Stimulated activated CD8-positive, alpha-beta memory T cell treated with anti-CD3 and anti-CD28 coated beads, Interleukin-12 subunit alpha, Interleukin-12 subunit beta, amount 100 ng/mL, for 24 hours (primary cell): ENCODE results near the gene CRYM.
"Not testable (repeated sequence)": the region's sequence is repeated elsewhere in the genome, so short reads cannot be mapped to it uniquely, and the experiment has no call there.

Source experiments
- DNase-seq: peaks from one replicate; pipeline ENCODE4 v3.0.0-alpha.2; 2020; ENCODE audit errors: extremely low read depth

The CRYM gene

DNA sequence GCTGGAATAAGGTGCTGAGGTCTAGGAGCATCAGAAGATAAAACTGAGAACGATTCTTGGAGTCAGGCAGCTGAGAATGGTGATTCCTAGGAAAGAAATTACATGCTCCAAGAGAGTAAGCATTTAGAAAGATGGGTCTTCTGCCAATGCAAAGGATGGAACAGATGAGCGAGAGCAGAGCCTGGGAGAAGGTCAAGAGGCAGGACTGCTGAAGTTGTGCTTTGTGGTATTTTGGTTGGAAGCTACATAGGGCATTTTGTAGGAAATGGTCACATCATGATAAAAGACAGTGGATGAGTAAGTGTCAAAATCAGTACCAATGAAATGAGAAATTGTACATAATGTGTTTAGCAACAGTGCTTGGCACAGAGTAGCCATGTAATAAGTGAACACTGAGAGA is 1.4 kb upstream of the CRYM start:
- DNase-seq: no peak

DNA sequence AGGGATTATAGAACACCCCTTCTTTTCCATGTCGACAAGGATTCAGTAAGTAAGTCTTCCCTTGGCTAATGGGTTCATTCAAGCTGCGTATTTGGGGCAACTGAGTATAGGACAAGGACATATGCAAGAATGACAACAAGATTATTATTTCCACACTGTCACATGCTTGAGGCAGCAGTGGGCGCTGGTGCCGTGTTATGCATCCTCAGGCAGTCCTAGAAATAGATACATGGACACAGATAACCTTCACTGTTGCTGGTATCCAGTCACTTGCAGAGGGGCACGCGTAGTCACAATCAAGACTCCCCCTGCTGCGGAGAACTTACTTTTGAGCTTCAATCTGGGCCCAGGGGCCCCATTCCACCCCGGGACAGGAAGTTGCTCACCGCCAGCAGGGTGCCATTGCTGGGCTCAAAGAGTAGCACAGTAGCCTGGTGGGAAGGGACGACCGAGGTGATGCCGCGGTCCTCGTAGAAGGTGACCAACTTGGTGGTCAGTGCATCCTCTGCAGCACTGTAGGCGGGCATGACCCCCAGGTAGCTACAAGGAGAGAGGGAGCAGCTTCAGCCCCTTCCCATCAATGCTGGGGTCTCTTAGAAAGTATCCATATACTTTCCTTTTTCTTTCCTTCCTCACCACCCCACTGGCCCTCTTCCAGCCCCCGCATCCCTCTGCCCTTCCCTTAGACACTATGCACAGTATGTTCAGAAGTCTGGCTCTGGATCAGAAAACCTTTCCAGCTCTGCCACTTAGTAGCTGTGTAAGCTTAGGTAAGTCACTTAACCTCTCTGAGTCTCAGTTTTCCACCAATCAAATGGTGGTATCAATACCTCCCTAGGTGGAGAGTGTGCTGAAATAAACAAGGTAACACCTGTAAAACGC is 804 bp downstream of the CRYM start:
- DNase-seq: no peak

DNA sequence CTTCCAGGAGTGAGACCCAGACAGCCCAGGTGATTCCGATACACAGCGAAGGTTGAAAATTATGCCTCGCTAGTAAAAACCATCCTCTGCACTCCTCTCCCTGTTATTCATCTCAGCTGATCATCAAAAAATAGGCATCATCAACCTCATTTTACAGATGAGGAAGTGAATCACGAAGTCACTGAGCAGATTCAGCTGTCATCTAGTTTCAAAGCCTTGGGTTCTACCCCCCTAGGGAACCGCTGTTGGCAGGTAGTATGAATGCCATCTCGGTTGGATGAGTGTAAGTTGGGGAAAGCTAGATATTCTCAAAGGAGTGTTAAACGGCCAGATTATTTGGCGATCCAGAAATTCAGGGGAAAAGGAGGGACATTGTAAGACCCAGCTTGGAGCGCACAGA is 2.0 kb downstream of the CRYM start:
- no peak for DNase-seq

DNA sequence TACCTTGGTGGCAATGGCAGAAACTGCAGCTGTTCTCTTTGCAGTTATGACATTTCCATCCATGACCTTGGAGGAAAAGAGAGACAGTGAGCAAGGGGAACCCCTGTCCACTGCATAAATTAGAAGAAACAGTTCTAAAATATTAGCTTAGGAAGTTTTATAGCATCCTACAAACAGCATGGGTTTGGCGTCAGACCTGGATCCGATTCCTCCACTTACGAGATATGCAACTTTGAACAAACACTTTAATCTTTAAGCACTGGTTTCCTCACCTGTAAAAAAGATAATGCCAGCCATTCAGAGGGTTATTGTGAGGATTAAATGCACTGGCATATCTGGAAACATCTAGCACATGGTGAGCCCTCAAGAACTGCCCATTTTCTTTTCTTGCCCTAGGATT is 2.6 kb downstream of the CRYM start:
- DNase-seq: no peak

DNA sequence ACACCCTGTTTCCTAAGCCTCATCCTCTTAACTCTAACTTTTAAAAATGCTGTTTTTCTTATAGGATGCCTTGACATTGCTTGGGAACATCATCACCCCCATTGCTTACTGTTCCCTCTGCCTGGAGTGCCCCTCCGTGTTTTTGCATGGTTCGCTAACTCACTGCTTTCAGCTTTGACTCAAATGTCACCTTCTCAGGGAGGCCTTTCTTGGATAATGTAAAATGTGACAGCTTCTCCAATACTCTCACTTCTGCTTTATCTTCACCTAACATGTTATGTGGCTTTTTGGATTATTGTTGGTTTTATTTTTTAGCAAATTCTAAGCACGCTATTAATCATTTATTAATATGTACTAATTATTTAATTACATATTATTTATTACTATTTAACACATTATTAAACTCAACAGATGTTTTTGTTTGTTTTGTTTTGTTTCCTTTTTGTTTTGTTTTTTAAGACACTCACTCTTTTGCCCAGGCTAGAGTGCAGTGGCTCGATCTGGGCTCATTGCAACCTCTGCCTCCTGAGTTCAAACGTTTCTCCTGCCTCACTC is 3.8 kb downstream of the CRYM start:
- no peak for DNase-seq

DNA sequence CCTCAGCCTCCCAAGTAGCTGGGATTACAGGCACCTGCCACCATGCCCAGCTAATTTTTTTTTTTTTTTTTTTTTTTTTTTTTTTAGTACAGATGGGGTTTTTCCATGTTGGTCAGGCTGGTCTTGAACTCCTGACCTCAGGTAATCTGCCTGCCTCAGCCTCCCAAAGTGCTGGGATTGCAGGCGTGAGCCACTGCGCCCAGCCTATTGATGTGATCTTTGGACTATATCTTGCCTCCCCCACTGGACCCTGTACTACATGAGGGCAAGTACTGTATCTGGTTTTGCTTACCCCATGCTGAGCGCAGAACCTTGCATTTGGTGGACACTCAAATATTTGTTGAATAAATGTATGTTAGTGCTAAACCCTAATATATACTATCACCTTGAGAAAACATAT is 5.3 kb downstream of the CRYM start:
- not testable (repeated sequence) for DNase-seq

DNA sequence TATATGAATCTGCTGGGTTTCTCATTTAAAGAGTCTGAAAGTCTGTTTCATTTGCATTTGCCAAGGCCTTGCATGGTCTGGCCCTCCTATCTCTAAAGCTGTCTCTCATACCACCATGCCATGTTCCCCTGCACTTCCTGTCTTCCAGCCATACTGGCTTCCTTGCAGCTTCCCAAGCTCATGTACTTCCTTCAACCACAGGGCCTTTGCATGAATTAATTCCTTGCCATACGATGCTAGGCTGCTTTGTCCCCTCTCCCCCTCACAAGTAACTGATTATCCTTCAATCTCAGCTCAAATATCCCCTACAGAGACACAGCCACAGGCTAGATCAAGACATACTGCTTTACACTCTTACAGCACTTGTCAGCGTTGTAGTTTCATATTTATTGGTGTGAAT is 5.8 kb downstream of the CRYM start:
- no peak for DNase-seq

DNA sequence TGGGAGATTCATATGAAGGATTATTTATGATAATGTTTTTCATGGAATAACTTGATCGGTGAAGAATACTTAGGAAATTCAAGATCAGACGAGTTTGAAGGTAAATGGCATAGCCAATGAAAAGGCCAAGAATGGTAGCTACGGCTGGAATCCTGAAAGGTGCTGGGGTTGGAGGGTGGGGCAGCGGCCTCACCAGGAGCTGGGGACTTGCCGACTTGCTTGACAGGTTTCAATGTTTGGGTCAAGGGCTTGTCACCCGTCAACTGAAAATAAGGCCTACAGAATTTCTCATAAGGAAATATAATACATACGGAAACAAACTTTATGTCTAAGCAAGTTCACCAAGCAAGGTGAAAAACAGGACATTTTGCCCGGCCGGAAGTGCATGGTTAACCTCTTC is 9.9 kb downstream of the CRYM start:
- DNase-seq: no peak

DNA sequence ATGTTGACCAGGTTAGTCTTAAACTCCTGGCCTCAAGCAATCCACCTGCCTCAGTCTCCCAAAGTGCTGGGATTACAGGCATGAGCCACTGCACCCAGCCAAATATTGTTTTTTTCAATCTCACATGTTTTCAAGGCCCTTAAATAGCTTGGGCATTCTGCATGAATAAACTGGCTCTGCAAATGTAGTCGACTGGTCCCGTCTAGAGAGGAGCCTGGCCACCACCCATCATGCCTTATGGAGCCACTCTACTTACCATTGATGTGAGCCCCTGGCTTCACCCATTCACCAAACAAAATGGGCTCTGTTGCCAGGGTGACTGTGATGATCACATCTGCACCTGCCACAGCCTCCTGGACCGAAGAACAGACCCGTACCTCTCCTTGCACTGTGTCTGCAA is 10.8 kb downstream of the CRYM start:
- no peak for DNase-seq

DNA sequence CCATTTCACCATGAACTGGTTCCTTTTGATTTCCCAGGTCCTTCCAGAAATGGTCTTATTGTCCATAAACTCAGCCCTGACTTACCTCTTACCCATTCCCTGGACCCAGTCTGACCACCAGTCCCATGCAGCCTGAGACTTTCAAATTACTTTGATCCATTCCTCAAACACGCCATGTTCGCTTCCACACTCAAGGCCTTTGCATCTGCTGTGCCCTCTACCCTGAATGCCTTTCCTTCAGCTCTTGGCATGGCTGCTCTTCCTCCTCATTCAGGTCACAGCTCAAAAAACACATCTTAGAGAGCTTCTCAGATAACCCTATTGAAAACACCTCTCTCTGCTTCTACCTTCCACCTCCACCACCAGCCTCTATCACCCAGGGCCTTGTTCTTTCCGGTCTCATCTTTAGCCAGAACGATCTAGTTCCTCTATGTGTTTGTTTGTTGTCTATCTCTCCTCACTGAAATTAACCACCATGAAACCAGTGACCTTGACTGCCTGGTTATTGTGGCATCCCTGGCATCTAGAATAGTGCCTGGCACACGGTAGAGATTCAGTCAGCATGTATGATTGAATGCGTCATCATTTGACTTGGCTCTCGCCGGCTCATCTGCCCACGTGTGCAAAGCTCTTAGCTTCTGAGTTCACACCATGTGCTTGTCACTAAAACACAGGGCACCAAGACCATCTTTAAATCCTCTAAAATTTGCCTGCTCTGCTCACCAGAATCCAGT is 12.8 kb downstream of the CRYM start:
- no peak for DNase-seq

DNA sequence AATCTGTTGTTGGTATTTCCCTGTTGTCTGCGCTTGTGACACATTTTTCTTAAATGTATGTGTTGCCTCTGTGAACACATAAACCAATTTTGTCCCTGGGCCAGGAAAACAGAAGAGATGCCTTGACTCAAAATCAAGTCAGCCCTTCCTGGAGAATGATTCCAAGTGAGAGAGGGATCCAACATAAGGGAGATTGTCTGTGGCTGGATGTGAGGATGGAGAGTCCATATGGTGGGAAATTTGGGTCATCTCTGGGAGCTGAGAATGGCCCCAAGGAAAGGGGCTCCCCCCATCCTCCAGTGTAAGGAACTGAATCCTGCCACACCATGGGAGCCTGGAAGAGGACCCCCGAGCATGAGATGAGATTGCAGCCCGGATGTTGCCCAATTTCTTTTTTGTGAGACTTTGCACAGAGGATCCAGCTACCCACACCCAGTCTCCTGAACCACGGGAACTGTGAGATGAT is 13.5 kb downstream of the CRYM start:
- no peak for DNase-seq

DNA sequence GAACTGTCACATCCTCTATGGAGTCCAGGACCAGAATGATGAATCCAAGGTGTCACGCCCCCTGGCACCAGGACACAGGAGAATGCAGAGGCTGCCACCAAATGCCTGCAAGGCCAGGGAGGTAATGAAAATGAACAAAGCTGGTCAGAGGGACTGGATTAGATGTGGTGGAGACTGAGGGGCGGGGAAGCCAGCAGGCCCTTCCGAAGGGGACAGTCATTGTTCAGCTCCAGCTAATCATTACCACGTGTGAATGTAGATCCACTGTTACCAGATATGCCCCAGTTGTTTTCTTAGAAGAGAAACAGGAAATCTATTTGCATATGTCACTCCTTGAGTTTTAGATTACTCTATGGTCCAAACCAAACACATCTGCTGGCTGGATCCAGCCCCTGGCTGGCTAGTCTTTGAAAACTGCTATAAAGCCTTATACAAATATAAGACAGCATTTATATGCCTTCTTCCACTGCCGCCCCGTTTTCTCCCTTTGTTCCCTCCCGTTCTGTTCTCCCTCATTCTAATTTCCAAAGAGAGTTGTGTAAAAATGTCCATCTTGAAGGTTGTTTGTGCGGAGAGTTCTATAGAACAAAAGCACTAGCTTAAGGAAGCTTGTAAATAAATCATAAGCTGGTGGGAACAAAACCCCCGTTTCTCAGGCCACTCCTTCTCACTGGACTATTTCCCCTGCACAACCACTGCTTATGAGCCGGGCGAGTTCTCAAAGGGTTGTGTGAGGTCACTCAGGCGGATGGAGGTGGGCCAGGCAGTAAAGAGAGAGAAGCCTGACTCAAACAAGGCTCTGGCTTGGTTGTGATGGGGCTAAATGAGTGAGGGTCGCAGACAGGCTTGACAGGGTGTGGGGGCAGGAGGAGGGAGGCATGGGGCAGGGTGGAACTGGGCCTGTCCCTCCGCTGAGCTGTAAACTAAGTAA is 14.2 kb downstream of the CRYM start:
- DNase-seq: no peak

DNA sequence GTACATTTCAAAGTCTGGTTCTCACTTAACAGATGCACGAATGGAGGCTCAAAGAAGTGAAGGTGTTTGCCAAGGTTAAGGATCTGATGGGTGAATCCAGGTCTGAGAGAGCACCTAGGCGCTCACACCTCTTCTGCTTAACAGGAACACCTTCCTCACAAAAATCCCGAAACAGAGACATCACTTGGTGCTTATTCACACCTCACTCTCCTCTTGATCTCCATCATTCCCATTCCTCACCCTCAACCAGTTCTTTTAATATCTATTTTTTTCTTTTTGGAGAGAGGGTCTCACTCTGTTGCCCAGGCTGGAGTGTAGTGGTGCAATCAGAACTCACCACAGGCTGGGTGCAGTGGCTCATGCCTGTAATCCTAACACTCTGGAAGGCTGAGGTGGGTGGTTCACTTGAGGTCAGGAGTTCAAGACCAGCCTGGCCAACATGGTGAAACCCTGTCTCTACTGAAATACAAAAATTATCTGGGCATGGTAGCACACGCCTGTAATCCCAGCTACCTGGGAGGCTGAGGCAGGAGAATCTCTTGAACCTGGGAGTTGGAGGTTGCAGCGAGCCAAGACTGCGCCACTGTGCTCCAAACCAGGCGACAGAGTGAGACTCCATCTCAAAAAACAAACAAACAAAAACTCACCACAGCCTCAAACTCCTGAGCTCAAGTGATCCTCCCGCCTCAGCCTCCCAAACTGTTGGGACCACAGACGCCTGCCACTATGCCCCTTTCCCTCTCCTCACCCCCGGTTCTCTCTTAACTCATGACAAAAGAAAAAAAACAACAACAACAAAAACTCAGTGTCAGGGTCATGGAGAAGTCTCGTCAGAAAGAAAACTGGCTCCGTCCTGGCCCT is 15.1 kb downstream of the CRYM start:
- DNase-seq: no peak

DNA sequence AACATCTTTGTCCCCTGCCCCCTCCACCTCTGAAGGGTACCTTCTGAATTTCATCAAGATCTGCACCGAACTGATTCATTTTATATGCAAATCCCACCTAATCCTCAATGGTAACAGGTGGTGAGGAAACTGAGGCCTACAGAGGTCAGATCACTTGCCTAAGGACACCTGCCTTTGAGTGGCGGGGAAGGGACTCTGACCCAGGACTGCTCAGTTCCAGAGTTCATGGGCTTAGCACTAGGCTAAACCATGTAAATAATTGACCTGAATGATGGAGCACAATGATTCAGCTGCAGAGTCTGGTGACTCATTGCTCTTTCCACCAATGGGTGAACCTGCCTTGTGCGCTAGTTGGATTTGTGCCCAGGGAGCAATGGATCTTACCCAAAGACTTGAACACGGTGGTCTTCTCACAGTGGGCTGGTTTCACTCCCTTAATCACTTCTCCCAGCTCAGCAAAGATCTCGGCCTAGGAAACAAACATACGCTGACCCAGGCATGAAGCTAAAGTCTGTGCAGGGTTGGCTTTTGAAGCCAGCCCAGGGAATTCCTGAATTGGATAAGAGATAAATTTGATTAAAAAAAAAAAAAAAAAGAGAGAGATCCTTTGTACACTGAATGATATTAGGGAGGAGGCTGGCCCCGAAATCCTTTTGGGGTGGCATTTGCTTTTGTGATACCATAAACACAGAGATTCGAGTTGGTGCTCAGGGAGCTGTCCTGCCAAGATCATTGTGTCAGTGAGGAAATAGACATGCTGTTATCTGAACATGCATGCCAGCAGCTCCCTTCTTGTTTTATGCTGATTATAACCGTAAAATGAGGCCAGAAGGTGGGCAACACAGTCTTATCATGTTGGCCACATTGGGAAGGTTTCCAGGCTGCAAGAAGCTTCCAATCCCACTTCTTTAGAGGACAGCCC is 17.0 kb downstream of the CRYM start:
- no peak for DNase-seq

DNA sequence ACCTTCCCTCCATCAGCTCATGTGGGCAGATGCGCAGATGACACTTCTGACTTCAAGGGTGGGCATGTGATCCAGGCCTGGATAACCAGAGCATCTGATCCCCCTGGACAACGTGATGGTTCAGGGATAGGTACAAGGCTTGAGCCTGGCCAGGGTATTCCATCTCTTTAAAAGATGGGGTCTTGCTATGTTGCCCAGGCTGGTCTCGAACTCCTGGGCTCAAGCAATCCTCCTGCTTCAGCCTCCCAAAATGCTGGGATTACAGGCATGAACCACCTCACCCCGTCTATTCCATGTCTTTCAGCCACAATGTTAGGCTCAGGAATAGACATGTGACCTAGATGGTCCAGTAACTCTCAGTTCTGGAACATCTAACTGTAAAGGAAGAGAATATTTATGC is 20.8 kb downstream of the CRYM start:
- no peak for DNase-seq

DNA sequence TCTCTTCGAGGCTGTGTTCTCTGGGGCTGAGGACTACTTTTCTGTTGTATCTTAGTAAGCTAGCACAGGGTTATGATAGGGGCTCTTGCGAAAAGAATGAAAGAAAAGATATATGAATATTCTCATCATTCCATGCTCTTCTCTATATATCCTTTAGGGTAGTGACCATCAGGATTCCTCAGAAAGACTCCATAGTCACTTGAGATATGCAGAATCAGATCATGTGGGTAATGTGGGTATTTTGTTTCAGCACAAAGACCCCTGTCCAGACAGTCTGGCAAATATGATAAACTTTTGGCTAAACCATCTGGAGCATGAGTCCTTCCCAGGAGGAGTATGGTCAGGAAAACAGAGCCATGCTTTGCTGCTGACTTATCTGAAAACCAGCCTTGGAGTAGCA is 21.5 kb downstream of the CRYM start:
- DNase-seq: no peak

DNA sequence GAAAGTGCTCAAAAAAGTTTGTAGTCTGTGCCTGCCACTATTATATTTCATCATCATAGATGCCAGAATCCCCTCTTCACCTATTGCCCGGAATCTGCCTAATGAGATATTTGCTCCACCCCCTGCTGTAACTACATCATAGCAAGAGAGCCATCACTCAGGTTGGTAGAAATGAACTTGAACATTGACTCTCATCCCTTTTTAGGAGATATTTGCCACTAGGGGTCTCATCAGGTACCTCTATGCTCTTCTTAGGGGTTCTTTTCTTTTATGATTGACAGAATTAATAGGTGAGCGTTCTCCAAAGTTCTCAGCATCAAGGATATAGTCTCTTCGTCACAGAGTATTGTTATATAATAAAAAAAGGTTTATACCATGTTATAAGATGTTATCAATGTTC is 24.6 kb downstream of the CRYM start:
- DNase-seq: no peak

DNA sequence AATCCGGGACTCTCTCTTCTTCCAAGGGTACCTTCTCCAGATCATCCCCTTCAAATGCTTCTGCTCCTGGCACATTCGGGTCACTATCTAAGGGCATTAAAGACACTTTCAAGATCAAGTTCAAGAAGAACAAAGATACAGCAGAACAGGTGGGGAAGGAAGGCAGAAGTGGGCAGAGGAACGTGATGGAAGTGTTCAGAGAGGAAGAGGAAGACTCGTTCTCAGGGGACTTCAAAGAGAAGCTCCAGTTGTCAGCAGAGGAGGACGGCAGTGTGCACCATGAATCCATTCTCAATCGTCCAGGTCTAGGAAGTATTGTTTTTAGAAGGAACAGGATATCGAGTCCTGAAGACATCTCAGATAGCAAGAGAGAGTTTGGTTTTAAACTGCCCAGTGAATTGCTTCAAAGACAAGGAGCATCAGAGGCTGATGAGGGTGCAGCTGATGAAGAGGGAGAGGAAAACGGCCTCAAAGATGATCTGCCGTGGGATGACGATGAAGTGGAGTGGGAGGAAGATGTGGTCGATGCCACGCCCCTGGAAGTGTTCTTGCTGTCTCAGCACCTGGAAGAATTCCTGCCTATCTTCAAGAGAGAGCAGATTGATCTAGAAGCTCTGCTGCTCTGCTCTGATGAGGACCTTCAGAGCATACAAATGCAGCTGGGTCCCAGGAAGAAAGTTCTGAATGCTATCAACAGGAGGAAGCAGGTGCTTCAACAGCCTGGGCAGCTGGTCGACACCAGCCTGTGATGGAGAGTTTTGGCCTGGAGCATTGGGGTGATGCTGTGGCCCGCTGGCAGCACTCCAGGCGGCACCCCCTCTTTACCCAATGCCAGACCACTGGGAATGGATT is 27.8 kb downstream of the CRYM start:
- DNase-seq: no peak

DNA sequence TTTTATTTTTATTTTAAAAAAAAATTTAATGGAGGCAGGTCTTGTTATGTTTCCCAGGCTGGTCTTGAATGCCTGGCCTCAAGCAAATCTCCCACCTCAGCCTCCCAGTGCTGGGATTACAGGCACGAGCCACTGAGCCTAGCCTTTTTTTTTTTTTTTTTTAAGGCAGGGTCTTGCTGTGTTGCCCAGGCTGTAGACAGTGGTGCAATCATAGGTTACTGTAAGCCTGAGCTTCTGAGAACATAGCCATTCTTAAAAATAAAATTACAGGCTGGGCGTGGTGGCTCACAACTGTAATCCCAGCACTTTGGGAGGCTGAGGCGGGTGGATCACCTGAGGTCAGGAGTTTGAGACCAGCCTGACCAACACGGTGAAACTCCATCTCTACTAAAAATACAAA is 29.9 kb downstream of the CRYM start:
- not testable (repeated sequence) for DNase-seq
